Sigmoid colon (tissue), 7 donors: ENCODE measurements around the gene P4HB. TPM values are rescaled to one million over a fixed set of nuclear protein-coding genes. Genes with fewer than 3 reads are reported as not detected.

Experiments
- DNase-seq: peaks from one replicate; pipeline ENCODE4 v3.0.0-alpha.2; 2019
- H3K27ac ChIP-seq, 4 donors: fragments of 200-600 bp; sonication (generic); one replicate each; pipeline ENCODE4 v1.5.1; 2016 to 2019; ENCODE audit warnings: mild to moderate bottlenecking in 1 of 4
- H3K27me3 ChIP-seq, 3 donors: fragments of 200-600 bp; sonication (generic); one replicate each; pipeline ENCODE4 v1.5.1; 2019; ENCODE audit warnings: mild to moderate bottlenecking in 1 of 3
- H3K36me3 ChIP-seq, 4 donors: fragments of 200-600 bp; sonication (generic); one replicate each; pipeline ENCODE4 v1.5.1; 2016 to 2019
- H3K4me1 ChIP-seq, 4 donors: fragments of 200-600 bp; sonication (generic); one replicate each; pipeline ENCODE4 v1.5.1; 2017 to 2019
- H3K4me3 ChIP-seq, 4 donors: fragments of 200-600 bp; sonication (generic); one replicate each; pipeline ENCODE4 v1.5.1; 2017 to 2019; ENCODE audit warnings: mild to moderate bottlenecking in 2 of 4, moderate library complexity in 1 of 4
- H3K9me3 ChIP-seq, 4 donors: fragments of 200-600 bp in 3 of 4; sonication (generic) in 3 of 4; one replicate each; pipeline versions ENCODE4 v1.5.1 to v1.6.1; 2013 to 2019
- EP300 ChIP-seq, 4 donors: sonication (generic); formaldehyde crosslinking; IDR thresholded peaks; one replicate each; pipeline ENCODE4 v1.6.1; 2017; ENCODE audit warnings: antibody characterized with exemption in 4 of 4
- POLR2A ChIP-seq, 2 donors: fragments of 450-650 bp; IDR thresholded peaks; one replicate each; pipeline ENCODE4 v1.6.1; 2016; ENCODE audit warnings: antibody characterized with exemption in 2 of 2, mild to moderate bottlenecking in 2 of 2, moderate library complexity in 2 of 2
- POLR2AphosphoS5 ChIP-seq, 4 donors: sonication (generic); formaldehyde crosslinking; IDR thresholded peaks; one replicate each; pipeline ENCODE4 v1.6.1; 2017; ENCODE audit warnings: antibody characterized with exemption in 4 of 4
- WGBS, 2 donors: extraction: QIAGEN DNeasy Blood & Tissue Kit; methylation state at CpG; one replicate each; pipeline ENCODE4 v1.1.7; 2013; 5-methylcytosine and 5-hydroxymethylcytosine counted together
- intact Hi-C: fragments of 100-400 bp; cut with DNase I; formaldehyde crosslinking; loops from one replicate; pipeline ENCODE4 v1.15.1; 2023
- polyA plus RNA-seq, 3 donors: library from polyadenylated mRNA; stranded (reverse); fragments of 200-250 nt; gene quantifications; one replicate each; pipeline ENCODE4 v1.2.3, GENCODE V29; 2013
- total RNA-seq, 4 donors: library from RNA; depleted of rRNA; stranded (reverse); fragments of >200 nt; gene quantifications; one replicate each; pipeline ENCODE4 v1.1.0, GENCODE V29; 2016
- TF ChIP-seq, protein P1 (sequence below), 4 experiments: fragments of 450-650 bp in 3 of 4; fragments of 200-600 bp in 1 of 4; IDR thresholded peaks; one replicate each; pipeline ENCODE4 v1.5.1; 2016 to 2019; ENCODE audit warnings: antibody characterized with exemption in 4 of 4, mild to moderate bottlenecking in 3 of 4, moderate library complexity in 2 of 4
- donor health status: healthy with polysubstance abuse.
- donor health status: Bipolar disorder and iron deficiency.
- donor health status: healthy.

P4HB gene
- total and polyA plus RNA-seq, 7 donors: 153 to 750 (median 237) TPM

GRCh38 chr17:81804559-81805399, 55.6 kb downstream of the P4HB start:
- TF ChIP-seq POLR2AphosphoS5 (IDR thresholded peaks at IDR 0.05) (no peak), POLR2A (IDR thresholded peaks at IDR 0.05) (no peak), EP300 (IDR thresholded peaks at IDR 0.05) (no peak)
- TF ChIP-seq, protein P1, sequence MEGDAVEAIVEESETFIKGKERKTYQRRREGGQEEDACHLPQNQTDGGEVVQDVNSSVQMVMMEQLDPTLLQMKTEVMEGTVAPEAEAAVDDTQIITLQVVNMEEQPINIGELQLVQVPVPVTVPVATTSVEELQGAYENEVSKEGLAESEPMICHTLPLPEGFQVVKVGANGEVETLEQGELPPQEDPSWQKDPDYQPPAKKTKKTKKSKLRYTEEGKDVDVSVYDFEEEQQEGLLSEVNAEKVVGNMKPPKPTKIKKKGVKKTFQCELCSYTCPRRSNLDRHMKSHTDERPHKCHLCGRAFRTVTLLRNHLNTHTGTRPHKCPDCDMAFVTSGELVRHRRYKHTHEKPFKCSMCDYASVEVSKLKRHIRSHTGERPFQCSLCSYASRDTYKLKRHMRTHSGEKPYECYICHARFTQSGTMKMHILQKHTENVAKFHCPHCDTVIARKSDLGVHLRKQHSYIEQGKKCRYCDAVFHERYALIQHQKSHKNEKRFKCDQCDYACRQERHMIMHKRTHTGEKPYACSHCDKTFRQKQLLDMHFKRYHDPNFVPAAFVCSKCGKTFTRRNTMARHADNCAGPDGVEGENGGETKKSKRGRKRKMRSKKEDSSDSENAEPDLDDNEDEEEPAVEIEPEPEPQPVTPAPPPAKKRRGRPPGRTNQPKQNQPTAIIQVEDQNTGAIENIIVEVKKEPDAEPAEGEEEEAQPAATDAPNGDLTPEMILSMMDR (IDR thresholded peaks at IDR 0.05): no peak
- Histone ChIP-seq H3K9me3 (no peaks in the 10 kb centered on the region), H3K4me3 (no peak overlapping the region), H3K4me1 (peaks cover 0 to 20% (median 16%) of the 10 kb centered on the region in 4 donors), H3K36me3 (no peaks in the 10 kb centered on the region), H3K27ac (no peak overlapping the region), H3K27me3 (peaks cover 30 to 91% (median 71%) of the 10 kb centered on the region in 3 donors)
- DNase-seq: no peak
- intact Hi-C loops: no loop called here
- 3 to 8% methylated on average over 65 of the region's 65 CpGs for WGBS, 2 donors

GRCh38 chr17:81803728-81804558, 56.4 kb downstream of the P4HB start, which contains the start of gene GCGR:
Gene GCGR, plus strand, starts transcription at chr17:81804150. Its CDS starts 4,869 bp downstream, at chr17:81809019.
- H3K9me3 ChIP-seq: no peaks in the 10 kb centered on the region
- H3K4me3 ChIP-seq: peak within 1 kb of the TSS in 2 of 4 donors; percentile 1 to 4
- no peak for DNase-seq
- 3 to 5% methylated on average over 110 of the region's 110 CpGs for WGBS, 2 donors
- peaks cover 0 to 20% (median 16%) of the 10 kb centered on the region in 4 donors for H3K4me1 ChIP-seq
- H3K27me3 ChIP-seq: peaks cover 30 to 85% (median 69%) of the 10 kb centered on the region in 3 donors
- H3K36me3 ChIP-seq: no peaks in the 10 kb centered on the region
- TF ChIP-seq, protein P1 (IDR thresholded peaks at IDR 0.05): no peak
- TF ChIP-seq POLR2A (IDR thresholded peaks at IDR 0.05) (no peak), EP300 (IDR thresholded peaks at IDR 0.05) (no peak), POLR2AphosphoS5 (IDR thresholded peaks at IDR 0.05) (no peak)
- H3K27ac ChIP-seq: no peak within 1 kb of the TSS
- intact Hi-C loops: no loop called here

- Histone ChIP-seq H3K9me3 (no peaks in the 10 kb centered on the region), H3K27me3 (peaks cover 30 to 79% (median 69%) of the 10 kb centered on the region in 3 donors), H3K27ac (no peak overlapping the region), H3K36me3 (no peaks in the 10 kb centered on the region), H3K4me1 (peaks cover 0 to 20% (median 16%) of the 10 kb centered on the region in 4 donors), H3K4me3 (no peak overlapping the region)
- TF ChIP-seq POLR2AphosphoS5 (IDR thresholded peaks at IDR 0.05): no peak
- TF ChIP-seq EP300 (IDR thresholded peaks at IDR 0.05): no peak
- TF ChIP-seq, protein P1 (IDR thresholded peaks at IDR 0.05): no peak
- no peak for TF ChIP-seq POLR2A (IDR thresholded peaks at IDR 0.05)
- 31 to 33% methylated on average over 26 of the region's 26 CpGs for WGBS, 2 donors
- DNase-seq: no peak
- intact Hi-C loops: no loop called here
These were observed 57.3 kb downstream of the P4HB start for GRCh38 chr17:81802856-81803643.

DNA sequence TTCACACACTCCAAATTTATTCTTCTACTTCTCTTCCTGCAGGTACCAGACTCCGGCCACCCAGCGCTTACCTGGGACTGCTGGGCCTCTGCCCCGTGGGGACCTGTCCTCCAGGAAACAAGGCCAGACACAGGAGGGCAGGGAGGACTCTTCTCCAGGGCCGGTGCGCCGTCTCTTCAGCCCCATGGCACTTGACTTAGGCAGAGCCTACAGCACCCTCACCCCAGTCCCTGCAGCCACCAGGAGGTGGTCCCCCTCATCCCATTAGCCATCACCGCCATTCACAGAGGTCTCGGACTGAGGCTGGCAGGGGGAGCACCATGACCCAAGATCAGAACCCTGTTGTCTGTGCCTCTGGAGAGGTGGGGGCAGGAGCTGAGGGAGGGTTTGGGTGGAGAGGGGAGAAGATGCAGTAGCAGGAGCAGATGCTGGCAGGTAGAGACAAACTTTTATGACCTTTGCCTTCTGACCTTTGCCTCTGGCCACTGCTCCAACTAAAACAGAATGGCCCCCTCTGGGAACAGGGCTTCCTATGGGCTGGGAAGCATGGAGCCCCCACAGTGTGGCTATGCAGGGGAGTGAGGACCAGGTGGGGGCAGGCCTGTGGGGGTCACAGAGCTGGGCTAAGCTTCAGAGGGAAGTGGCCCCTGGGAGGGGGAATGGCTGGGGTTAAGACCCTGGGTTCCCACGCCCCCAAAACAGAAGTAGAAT, 58.1 kb downstream of the P4HB start:
- no peaks in the 10 kb centered on the region for H3K36me3 ChIP-seq
- no peak overlapping the region for H3K4me3 ChIP-seq
- 76 to 82% methylated on average over 9 of the region's 9 CpGs for WGBS, 2 donors
- no peak for TF ChIP-seq POLR2AphosphoS5 (IDR thresholded peaks at IDR 0.05)
- intact Hi-C loops: no loop called here
- H3K27me3 ChIP-seq: peaks cover 30 to 71% (median 64%) of the 10 kb centered on the region in 3 donors
- DNase-seq: no peak
- H3K9me3 ChIP-seq: no peaks in the 10 kb centered on the region
- H3K4me1 ChIP-seq: peaks cover 0 to 20% (median 16%) of the 10 kb centered on the region in 4 donors
- no peak overlapping the region for H3K27ac ChIP-seq
